HG03108 (cell line): ENCODE measurements around the gene ANKS3.
"Not testable (repeated sequence)": the region's sequence is repeated elsewhere in the genome, so short reads cannot be mapped to it uniquely, and the experiment has no call there.

Experiments used
- ATAC-seq: cut with Tn5 transposase; IDR thresholded peaks from one replicate; pipeline ENCODE4 v1.9.1; 2021; ENCODE audit warnings: moderate library complexity; ENCODE audit not compliant: unreplicated experiment

ANKS3 gene

GRCh38 chr16:4760221-4760910 is 26.3 kb upstream of the ANKS3 start:
- no peak for ATAC-seq

- ATAC-seq, result no peak
Measured at GRCh38 chr16:4755687-4756086, 21.6 kb upstream of the ANKS3 start.

GRCh38 chr16:4754865-4755264 is 20.8 kb upstream of the ANKS3 start:
- no peak for ATAC-seq

GRCh38 chr16:4753227-4753626 is 19.2 kb upstream of the ANKS3 start:
- no peak for ATAC-seq

GRCh38 chr16:4752351-4753100 is 18.5 kb upstream of the ANKS3 start:
- ATAC-seq, result no peak

- ATAC-seq, result no peak
Measured at GRCh38 chr16:4750896-4751295, 16.8 kb upstream of the ANKS3 start.

GRCh38 chr16:4749700-4750257 is 15.7 kb upstream of the ANKS3 start:
- ATAC-seq, result no peak

GRCh38 chr16:4748682-4749411 is 14.8 kb upstream of the ANKS3 start:
- ATAC-seq, result no peak

- ATAC-seq, result no peak
Measured at GRCh38 chr16:4747906-4748681, 14.0 kb upstream of the ANKS3 start.

- ATAC-seq, result no peak
Measured at GRCh38 chr16:4746991-4747574, 13.0 kb upstream of the ANKS3 start.

GRCh38 chr16:4746215-4746614 is 12.1 kb upstream of the ANKS3 start:
- no peak for ATAC-seq

- no peak for ATAC-seq
Measured at GRCh38 chr16:4745274-4745569, 11.2 kb upstream of the ANKS3 start.

GRCh38 chr16:4744555-4745273 is 10.6 kb upstream of the ANKS3 start:
- no peak for ATAC-seq

- ATAC-seq, result no peak
Measured at GRCh38 chr16:4743226-4743878, 9.3 kb upstream of the ANKS3 start.

- not testable (repeated sequence) for ATAC-seq
Measured at GRCh38 chr16:4738370-4738769, 4.3 kb upstream of the ANKS3 start.

GRCh38 chr16:4737545-4737944 is 3.5 kb upstream of the ANKS3 start:
- ATAC-seq, result no peak

GRCh38 chr16:4736546-4736945 is 2.5 kb upstream of the ANKS3 start:
- no peak for ATAC-seq

GRCh38 chr16:4734730-4735535 is 862 bp upstream of the ANKS3 start:
- peak; percentile 47 for ATAC-seq

- ATAC-seq, result peak; percentile 4
Measured at GRCh38 chr16:4733747-4734062, 366 bp downstream of the ANKS3 start.
